Erythroblast (primary cell): ENCODE measurements around the gene ILF2.

ENCODE experiments used
- GATA1 ChIP-seq: IDR thresholded peaks from 2 replicates; pipeline ENCODE4 v1.6.1; 2011; ENCODE audit warnings: low read depth, mild to moderate bottlenecking, control low read depth, low read length, moderate library complexity
- POLR2A ChIP-seq: IDR thresholded peaks from 2 replicates; pipeline ENCODE4 v1.6.1; 2011; ENCODE audit warnings: mild to moderate bottlenecking, low read length

GRCh38 chr1:153636312-153636711, 34.5 kb downstream of the ILF2 start:
- TF ChIP-seq POLR2A (no peak), GATA1 (no peak)
